Activated T-cell treated with anti-CD3 and anti-CD28 coated beads for 1 hour (primary cell): Measurements from ENCODE around the gene COX10.
"Not testable (repeated sequence)": the region's sequence is repeated elsewhere in the genome, so short reads cannot be mapped to it uniquely, and the experiment has no call there.

ENCODE experiments used
- DNase-seq: peaks from one replicate; pipeline ENCODE4 v3.0.0-alpha.2; 2020; ENCODE audit warnings: low read depth

The COX10 gene

GRCh38 chr17:14205380-14205779 lies 136.1 kb downstream of the COX10 start:
- no peak for DNase-seq

DNA sequence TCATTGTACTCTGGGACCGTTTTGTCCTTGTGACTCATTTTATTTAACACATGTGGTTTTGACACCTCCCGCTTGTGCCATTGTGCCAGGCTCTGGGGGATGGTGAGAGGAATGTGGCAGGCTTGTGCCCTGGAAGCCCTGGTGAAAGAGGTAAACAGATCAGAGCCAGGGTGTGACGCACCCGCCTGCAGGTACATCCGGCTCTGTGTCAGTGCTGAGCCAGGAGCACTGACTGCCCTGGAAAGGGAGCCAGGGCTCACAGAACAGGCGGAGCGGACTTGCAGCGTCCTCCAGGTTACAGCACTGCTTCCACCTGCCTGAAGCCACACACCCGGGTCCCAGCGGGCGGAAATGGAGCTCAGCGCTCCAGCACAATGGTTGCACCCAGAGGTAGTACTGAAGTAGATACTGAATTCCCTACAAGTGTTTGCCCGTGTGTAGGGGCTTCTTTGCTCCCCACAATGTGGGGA lies 136.7 kb downstream of the COX10 start:
- DNase-seq: peak; percentile 57

DNA sequence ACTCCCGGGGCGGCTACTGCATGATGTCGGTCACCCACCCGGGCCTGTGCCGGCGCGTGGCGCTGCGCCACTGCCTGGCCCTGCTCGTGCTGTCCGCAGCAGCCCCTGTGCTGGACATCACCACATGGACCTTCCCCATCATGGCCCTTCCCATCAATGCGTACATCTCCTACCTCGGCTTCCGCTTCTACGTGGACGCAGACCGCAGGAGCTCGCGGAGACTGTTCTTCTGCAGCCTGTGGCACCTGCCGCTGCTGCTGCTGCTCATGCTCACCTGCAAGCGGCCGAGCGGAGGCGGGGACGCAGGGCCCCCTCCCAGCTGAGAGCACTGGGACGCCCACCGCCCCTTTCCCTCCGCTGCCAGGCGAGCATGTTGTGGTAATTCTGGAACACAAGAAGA lies 137.6 kb downstream of the COX10 start:
- DNase-seq: no peak

- DNase-seq: no peak
Measured at GRCh38 chr17:14207791-14208190, 138.5 kb downstream of the COX10 start.

DNA sequence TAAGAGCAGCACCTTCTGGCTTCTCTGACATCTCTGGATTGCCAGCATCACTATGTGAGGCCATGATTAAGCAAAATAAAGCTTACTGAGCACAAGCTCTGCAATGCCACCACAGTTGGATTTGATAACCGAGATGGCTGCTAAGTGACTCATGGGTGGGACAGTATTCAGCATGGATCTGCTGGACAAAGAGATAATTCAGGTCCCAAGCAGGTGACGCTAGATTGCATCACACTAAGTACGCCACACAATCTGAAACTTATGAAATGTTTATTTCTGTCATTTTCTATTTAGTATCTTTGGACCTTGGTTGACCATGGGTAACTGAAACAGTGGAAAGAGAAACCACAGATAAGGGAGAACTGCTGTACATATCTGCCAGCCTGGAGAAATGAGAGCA lies 139.9 kb downstream of the COX10 start:
- no peak for DNase-seq

DNA sequence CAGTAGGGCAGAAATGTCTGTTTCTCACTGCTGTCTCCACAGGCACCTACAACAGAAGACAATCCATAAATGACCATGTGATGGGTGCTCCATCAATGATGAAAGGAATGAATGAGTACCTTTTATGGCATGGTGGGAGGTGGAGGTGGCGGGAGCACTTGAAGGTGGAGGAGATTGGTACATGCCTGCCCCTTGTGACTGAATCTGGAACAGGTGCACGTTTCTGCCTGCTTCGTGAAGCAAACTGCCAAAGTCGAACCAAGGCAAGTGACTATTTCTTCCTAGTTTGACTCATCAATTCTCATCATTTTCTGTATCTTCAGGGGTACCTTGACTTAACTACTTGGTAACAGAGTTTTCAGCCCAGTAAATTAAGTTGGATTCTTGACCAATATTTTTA lies 141.9 kb downstream of the COX10 start:
- DNase-seq: no peak

GRCh38 chr17:14211801-14212200 lies 142.5 kb downstream of the COX10 start:
- DNase-seq: peak; percentile 41

DNA sequence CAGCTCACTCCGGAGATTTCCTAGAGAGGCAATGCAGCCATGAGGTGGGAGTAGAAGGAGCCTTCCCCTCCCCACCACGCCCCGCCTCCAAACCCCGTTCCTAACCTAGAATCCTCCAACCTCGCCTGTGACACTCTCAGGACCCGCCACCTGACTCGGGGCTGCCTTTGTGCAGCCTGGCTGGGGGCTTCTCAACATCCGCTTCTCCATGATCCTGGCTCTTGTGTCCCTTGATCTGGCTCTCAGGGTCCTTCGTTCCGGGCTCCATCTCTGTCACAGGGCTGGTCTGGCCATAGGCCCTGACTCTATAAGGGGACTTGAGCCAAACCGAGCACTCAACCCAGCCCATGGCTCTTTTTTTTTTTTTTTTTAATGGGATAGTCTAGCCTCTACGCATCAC lies 143.1 kb downstream of the COX10 start:
- no peak for DNase-seq

DNA sequence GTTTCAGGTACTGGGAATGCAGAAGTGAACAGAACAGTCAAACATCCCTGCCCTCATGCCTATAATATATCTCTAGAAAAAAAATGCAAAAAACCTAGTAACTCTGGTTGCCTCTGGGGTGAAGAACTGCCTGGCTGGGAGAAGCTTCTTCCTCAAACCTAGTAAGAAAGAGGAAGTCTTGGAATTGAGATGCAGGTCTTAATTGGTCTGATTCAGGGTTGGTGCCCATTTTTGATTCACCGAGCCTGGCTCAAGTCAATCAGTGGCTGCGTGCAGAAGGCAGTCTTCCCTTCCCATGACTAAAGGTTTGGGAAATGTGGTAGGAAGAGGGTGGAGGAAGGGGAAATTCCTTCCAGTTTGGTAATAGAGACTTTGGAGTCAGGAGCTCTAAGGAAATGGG lies 145.0 kb downstream of the COX10 start:
- DNase-seq: no peak

GRCh38 chr17:14222611-14223010 lies 153.3 kb downstream of the COX10 start:
- DNase-seq: no peak

DNA sequence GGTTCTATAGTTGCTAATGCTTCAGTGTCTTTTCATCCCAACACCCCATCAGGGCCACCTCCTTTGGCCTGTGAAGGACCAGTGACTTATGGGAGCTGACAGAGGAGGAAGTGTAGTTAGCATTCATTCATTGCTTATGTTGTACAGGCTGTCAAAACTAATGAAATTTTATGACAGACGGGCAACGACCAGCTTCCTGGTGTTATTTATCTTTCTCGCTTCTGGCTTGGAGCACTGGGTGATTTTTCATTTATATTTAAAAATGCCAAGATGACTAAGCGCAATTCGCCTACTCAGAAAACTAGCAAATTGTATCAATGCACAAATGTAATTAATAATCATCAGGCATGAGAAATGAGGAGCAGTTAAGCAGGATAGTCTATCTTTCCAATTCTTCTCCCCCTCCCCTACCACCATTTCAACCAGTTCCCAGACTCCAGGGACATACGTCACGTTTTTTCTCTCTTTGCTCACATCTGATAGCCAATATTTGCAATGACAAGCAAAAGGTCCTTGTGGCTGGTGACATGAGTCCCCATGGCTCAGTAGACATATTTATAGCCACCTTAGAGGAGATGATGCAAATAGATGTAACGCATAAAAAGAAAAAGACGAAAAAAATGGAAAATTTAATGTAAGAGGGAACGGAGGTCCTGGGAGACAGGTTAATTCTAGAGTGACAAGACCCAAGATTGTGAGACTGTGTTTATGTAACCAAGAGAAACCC lies 156.1 kb downstream of the COX10 start:
- DNase-seq: no peak

GRCh38 chr17:14227052-14227451 lies 157.7 kb downstream of the COX10 start:
- no peak for DNase-seq

- DNase-seq: no peak
Measured at GRCh38 chr17:14228903-14229302, 159.6 kb downstream of the COX10 start.

DNA sequence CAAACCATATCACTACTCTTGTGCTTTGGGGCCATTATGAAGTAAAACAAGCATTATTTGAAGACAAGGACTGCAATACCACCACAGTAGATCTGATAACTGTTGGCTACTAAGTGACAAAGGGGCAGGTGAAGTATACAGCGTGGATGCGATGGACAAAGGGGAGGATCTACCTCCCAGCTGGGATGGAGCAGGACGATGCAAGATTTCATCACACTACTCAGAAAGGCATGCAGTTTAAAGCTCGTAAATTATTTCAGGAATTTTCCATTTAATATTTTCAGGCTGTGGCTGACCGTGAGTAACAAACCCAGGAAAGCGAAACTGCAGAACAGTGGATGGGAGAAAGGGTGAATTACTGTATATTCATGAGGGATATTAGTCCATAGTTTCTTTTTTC lies 161.9 kb downstream of the COX10 start:
- DNase-seq: not testable (repeated sequence)

DNA sequence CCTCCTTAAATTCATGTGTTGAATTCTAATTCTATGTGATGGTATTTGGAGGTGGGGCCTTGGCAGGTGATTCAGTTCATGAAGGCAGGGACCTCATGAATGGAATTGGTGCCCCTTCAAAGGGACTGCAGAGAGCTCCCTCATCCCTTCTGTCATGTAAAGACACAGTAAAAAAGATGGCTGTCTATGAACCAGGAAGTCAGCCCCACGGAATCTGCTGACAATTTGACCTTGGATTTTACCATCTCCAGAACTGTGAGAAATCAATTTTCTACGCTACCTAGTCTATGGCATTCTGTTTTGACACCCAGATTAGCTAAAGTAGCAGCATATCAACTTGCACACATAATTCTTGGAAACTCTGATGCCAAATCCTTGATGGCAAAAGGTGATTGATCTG lies 165.7 kb downstream of the COX10 start:
- not testable (repeated sequence) for DNase-seq

- DNase-seq: not testable (repeated sequence)
Measured at GRCh38 chr17:14236032-14236431, 166.7 kb downstream of the COX10 start.

DNA sequence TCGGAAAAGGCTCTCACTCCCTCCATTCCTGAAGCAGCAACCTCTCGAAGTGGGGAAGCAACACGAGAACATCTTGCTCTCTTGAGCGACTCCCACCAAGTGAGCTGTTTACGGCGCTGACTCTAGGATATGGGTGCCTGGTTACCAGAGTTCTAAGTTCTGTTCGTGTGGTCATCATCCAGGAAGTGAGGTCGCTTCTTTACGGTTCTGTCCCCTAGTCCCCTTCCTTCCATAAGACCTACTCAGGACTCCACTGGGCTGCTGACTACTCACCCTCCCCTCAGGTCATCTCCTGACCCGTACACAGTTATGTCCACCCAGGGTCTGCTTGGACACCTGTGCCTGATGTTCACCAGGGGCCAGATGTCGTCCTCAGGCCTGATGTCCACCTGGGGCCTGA lies 167.5 kb downstream of the COX10 start, which contains the start of gene CDRT15:
CDRT15 (minus strand) TSS at position 101 of the 400 bp plus-strand sequence; CDS start at position 72, 29 bp downstream.
- not testable (repeated sequence) for DNase-seq

- DNase-seq: not testable (repeated sequence)
Measured at GRCh38 chr17:14239271-14239670, 170.0 kb downstream of the COX10 start.

GRCh38 chr17:14245002-14245401 lies 175.7 kb downstream of the COX10 start:
- DNase-seq: no peak

DNA sequence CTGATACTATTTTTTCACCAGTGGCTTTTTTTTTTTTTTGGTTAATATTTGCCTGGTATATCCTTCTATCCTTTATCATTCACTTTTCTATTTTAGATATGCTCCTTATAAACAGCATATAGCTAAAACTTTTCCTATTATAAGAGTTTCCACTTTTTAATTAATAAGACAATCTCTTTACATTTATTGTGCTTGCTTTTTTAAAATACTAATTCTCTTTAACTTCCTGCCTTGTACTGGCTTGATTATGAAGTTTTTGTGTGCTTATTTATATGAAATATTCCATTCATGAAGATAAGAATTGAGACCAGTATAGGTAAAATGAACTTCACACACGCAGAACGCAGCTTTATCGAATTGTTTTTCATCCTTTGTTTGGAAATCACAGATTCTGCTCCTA lies 176.3 kb downstream of the COX10 start:
- no peak for DNase-seq
